Testis (tissue), 3 donors: ENCODE measurements around the gene UGT2B7. TPM values are rescaled to one million over a fixed set of nuclear protein-coding genes. Genes with fewer than 3 reads are reported as not detected.

Experiments used
- DNase-seq: peaks from one replicate; pipeline ENCODE4 v3.0.0-alpha.2; 2019
- H3K27ac ChIP-seq, 2 donors: fragments of 200-600 bp; sonication (generic); one replicate each; pipeline ENCODE4 v1.5.1; 2019
- H3K27me3 ChIP-seq: fragments of 200-600 bp; sonication (generic); one replicate; pipeline ENCODE4 v1.5.1; 2019
- H3K36me3 ChIP-seq: fragments of 200-600 bp; sonication (generic); one replicate; pipeline ENCODE4 v1.5.1; 2017; ENCODE audit warnings: low read depth; ENCODE audit errors: missing control alignments
- H3K4me1 ChIP-seq: fragments of 200-600 bp; sonication (generic); one replicate; pipeline ENCODE4 v1.5.1; 2019
- H3K4me3 ChIP-seq, 2 donors: fragments of 200-600 bp; sonication (generic); one replicate each; pipeline ENCODE4 v1.5.1; 2017 to 2019
- H3K9me3 ChIP-seq: fragments of 200-600 bp; sonication (generic); one replicate; pipeline ENCODE4 v1.5.1; 2017
- POLR2A ChIP-seq: fragments of 450-650 bp; IDR thresholded peaks from one replicate; pipeline ENCODE4 v1.6.1; 2017; ENCODE audit warnings: antibody characterized with exemption, mild to moderate bottlenecking, moderate library complexity
- WGBS, 2 donors: methylation state at CpG; one replicate each; pipeline ENCODE4 v1.1.5; 2018; 5-methylcytosine and 5-hydroxymethylcytosine counted together
- intact Hi-C: fragments of 100-400 bp; cut with DNase I; formaldehyde crosslinking; loops from one replicate; pipeline ENCODE4 v1.15.1; 2023; ENCODE audit warnings: low total_unique reads
- polyA plus RNA-seq: library from polyadenylated mRNA; stranded (reverse); fragments of 350-450 nt; fragmentation: Illumina TruSeq; extraction: RNeasy Lipid Tissue Mini Kit (QIAGEN cat#74804); gene quantifications from one replicate; pipeline ENCODE4 v1.2.3, GENCODE V29; 2014; ENCODE audit warnings: low read depth, low replicate concordance; ENCODE audit not compliant: insufficient read depth
- total RNA-seq, 2 donors: library from RNA; depleted of rRNA; stranded (reverse); fragments of >200 nt; gene quantifications; one replicate each; pipeline ENCODE4 v1.2.3, GENCODE V29; 2016
- TF ChIP-seq, protein P1 (sequence below), 3 experiments: fragments of 450-650 bp in 2 of 3; fragments of 200-600 bp in 1 of 3; sonication (generic) in 1 of 3; IDR thresholded peaks; one replicate each; pipeline ENCODE4 v1.5.1; 2016 to 2019; ENCODE audit warnings: antibody characterized with exemption in 3 of 3, mild to moderate bottlenecking in 2 of 3, moderate library complexity in 1 of 3

Gene UGT2B7
- total and polyA plus RNA-seq, 3 donors from 2014 or later: 0.31 to 1.5 TPM; not detected in 1

DNA sequence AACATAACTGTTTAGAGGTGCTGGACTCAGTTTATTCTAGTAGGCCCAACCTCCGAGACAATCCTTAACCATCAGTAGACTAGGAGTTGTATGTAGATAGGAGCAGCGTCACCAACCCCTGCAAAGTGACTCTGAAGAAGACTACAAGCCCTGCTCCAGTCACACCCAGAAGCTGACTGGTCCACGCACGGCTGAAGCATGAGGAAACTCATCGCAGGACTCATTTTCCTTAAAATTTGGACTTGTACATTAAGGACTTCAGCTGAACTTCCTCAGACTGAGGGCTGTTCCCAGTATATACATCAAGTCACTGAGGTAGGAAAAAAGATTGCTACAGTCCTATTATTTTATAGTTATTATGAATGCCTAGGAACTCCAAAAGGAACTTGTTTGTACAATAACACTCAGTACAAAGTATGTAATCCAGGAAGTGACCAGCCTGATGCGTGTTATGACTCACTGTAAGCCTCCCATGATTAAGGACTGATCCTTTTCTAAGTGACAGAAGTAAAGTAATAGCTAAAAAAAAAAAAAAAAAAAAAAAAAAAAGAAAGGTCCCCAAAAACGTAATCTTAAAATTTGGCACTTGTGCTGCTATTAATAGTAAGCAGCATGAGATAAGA is 41.6 kb upstream of the UGT2B7 start:
- no peaks in the 10 kb centered on the region for H3K4me1 ChIP-seq
- WGBS, 2 donors: 83 to 88% methylated on average over 7 of the region's 7 CpGs
- H3K9me3 ChIP-seq: no peaks in the 10 kb centered on the region
- TF ChIP-seq POLR2A: no peak
- TF ChIP-seq, protein P1, sequence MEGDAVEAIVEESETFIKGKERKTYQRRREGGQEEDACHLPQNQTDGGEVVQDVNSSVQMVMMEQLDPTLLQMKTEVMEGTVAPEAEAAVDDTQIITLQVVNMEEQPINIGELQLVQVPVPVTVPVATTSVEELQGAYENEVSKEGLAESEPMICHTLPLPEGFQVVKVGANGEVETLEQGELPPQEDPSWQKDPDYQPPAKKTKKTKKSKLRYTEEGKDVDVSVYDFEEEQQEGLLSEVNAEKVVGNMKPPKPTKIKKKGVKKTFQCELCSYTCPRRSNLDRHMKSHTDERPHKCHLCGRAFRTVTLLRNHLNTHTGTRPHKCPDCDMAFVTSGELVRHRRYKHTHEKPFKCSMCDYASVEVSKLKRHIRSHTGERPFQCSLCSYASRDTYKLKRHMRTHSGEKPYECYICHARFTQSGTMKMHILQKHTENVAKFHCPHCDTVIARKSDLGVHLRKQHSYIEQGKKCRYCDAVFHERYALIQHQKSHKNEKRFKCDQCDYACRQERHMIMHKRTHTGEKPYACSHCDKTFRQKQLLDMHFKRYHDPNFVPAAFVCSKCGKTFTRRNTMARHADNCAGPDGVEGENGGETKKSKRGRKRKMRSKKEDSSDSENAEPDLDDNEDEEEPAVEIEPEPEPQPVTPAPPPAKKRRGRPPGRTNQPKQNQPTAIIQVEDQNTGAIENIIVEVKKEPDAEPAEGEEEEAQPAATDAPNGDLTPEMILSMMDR (IDR thresholded peaks at IDR 0.05): no peak
- no peaks in the 10 kb centered on the region for H3K36me3 ChIP-seq
- DNase-seq: no peak
- intact Hi-C loops: no loop called here
- no peak overlapping the region for H3K4me3 ChIP-seq
- no peak overlapping the region for H3K27ac ChIP-seq
- no peaks in the 10 kb centered on the region for H3K27me3 ChIP-seq

DNA sequence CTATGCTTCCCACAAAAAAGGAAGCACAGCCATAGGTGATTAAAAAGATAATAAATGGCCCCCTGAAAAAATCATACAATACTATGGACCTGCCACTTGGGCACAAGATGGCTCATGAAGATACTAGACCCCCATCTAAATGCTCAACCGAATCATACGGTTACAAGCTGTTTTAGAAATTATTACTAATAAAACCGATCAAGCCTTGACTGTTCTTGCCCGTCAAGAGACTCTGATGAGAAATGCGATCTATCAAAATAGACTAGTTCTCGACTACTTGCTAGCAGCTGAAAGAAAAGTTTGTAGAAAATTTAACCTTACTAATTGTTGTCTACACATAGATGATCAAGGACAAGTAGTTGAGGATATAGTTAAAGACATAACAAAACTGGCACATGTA is 40.1 kb upstream of the UGT2B7 start:
- Histone ChIP-seq H3K4me1 (no peaks in the 10 kb centered on the region), H3K4me3 (no peak overlapping the region), H3K27me3 (no peaks in the 10 kb centered on the region), H3K36me3 (no peaks in the 10 kb centered on the region), H3K27ac (no peak overlapping the region), H3K9me3 (no peaks in the 10 kb centered on the region)
- intact Hi-C loops: no loop called here
- TF ChIP-seq POLR2A: no peak
- TF ChIP-seq, protein P1 (IDR thresholded peaks at IDR 0.05): no peak
- DNase-seq: no peak
- WGBS, 2 donors: 95 to 97% methylated on average over 6 of the region's 6 CpGs

DNA sequence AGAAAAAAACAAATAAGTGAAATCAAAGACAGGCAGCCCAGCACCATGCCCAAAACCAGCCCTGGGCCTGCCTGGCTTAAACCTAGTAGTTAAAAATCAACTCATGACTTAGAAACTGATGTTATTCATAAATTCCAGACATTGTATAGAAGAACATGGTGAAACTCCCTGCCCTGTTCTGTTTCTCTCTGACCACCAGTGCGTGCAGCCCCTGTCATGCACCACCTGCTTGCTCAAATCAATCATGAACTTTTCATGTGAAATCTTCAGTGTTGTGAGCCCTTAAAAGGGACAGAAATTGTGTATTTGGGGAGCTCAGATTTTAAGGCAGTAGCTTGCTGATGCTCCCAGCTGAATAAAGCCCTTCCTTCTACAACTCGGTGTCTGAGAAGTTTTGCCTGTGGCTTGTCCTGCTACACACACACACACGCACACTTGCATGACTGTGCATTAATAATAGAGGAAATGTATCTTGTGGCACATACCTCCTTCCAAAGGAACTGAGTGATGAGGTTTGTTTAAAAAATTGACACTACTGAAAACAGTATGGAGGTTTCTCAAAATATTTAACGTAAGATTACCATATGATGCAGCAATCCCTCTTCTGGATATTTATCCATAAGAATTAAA is 39.2 kb upstream of the UGT2B7 start:
- H3K4me1 ChIP-seq: no peaks in the 10 kb centered on the region
- no peak overlapping the region for H3K4me3 ChIP-seq
- no peak for DNase-seq
- 65 to 83% methylated on average over 4 of the region's 4 CpGs for WGBS, 2 donors
- H3K9me3 ChIP-seq: no peaks in the 10 kb centered on the region
- no peaks in the 10 kb centered on the region for H3K27me3 ChIP-seq
- TF ChIP-seq POLR2A: no peak
- TF ChIP-seq, protein P1 (IDR thresholded peaks at IDR 0.05): no peak
- no peak overlapping the region for H3K27ac ChIP-seq
- intact Hi-C loops: no loop called here
- H3K36me3 ChIP-seq: no peaks in the 10 kb centered on the region

GRCh38 chr4:69057620-69058409 is 38.5 kb upstream of the UGT2B7 start:
- H3K4me3 ChIP-seq: no peak overlapping the region
- 44 to 54% methylated on average over 5 of the region's 5 CpGs for WGBS, 2 donors
- no peaks in the 10 kb centered on the region for H3K27me3 ChIP-seq
- no peaks in the 10 kb centered on the region for H3K4me1 ChIP-seq
- H3K9me3 ChIP-seq: no peaks in the 10 kb centered on the region
- DNase-seq: no peak
- intact Hi-C loops: no loop called here
- TF ChIP-seq, protein P1 (IDR thresholded peaks at IDR 0.05): no peak
- TF ChIP-seq POLR2A: no peak
- no peak overlapping the region for H3K27ac ChIP-seq
- H3K36me3 ChIP-seq: no peaks in the 10 kb centered on the region
